Middle frontal gyrus (tissue), 1 donor: ENCODE measurements around the gene APLNR.

Source experiments
- DNase-seq: peaks from one replicate; pipeline ENCODE4 v3.0.0-alpha.2; 2015; ENCODE audit warnings: low spot score; ENCODE audit errors: extremely low spot score

APLNR gene

GRCh38 chr11:57251491-57252104, 14.5 kb upstream of the APLNR start:
- no peak for DNase-seq

GRCh38 chr11:57251037-57251436, 14.0 kb upstream of the APLNR start:
- no peak for DNase-seq

DNA sequence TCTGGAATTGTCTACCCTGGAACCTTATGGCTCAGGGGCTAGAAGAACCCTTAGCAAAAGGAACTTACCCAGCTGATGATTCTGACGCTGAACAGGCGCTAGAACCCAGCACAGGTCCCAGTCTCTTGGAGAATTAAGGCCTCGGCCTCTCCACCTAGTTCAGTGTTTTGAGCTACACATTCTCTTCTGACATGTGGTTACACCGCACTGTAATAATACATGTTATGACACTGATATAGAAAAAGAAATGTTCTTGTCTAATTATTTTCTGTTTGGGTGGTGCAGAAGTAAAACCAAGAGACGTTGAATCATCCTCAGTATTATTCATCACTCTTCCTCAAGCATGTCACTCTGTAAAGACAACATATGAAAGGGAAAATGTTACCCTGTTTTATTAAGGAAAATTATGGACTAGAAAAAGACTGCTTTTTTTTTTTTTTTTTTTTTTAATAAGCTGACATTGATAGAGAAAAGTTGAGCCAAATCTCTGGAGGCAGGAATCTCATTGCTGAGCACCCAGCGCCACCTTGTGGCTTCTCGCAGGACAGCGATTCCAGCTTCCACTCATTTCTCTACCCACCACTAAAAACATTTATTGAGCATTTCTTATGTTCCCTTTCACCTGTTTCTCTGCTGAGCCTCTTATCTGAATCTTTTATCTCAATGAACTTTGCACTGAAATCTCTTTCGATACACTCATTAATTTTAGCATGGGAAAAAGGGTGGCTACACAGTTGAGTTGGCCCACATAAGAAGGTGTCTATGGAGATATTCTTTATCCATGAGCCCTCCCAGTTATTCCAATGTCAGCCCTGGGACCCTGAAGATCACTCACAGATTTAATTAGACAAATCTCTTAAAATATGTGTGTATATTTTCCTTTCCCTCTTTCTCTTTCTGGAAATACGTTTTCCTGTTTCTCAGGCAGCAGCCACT, 12.6 kb upstream of the APLNR start:
- peak; percentile 50 for DNase-seq

DNA sequence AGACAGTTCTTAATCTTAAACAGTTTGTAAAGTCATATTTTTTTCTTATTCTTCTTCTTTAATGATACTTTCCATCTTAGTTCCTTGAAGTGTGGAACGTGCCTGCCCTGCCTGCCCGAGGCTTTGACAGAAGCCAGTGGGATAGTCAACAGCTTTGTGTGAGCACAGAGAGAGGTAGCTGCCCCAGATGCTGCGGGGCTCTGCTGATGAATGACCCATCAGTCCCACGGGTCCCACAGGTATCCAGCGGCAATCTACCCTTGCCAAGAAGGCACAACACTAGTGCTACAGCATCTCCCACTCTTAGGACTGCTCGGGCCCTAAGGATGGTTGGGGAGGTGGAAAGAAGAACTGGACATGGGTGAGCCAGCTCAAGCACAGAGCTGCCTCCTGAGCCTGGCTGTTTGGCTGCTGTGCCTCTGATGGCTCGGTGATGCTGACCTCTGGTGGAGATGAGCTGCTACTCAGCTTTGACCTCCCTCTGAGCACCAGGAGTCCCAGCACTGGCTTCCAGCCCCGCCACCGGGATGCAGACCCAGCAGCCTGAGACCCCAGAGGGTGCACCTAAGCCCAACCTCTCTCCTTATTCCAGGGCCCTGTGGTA, 11.8 kb upstream of the APLNR start:
- DNase-seq = peak; percentile 28

- no peak for DNase-seq
These were observed 7.9 kb upstream of the APLNR start for GRCh38 chr11:57244911-57245310.

GRCh38 chr11:57241353-57241972, 4.4 kb upstream of the APLNR start:
- no peak for DNase-seq

DNA sequence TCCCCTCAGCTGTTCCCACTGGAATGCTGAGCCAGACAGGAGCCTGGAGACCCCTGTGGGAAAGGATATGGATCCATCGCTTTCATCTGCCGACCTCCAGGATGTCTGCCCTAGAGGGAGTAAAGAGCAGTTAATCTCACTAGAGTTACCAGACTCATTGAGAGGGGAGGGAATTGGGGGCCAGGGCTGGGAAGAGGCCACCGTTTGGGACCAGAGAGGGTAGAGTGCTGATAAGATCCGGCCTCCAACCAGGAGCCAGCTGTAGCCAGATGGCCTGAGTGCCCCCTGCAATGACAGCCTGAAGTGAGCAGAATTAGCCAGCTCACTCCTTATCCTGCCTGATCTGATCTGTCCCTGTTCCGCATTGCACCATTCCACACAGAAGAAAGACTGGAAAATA, 3.7 kb upstream of the APLNR start:
- DNase-seq = no peak

- no peak for DNase-seq
These were observed 3.0 kb upstream of the APLNR start for GRCh38 chr11:57240007-57240406.

GRCh38 chr11:57239348-57239747, 2.3 kb upstream of the APLNR start:
- DNase-seq = no peak

DNA sequence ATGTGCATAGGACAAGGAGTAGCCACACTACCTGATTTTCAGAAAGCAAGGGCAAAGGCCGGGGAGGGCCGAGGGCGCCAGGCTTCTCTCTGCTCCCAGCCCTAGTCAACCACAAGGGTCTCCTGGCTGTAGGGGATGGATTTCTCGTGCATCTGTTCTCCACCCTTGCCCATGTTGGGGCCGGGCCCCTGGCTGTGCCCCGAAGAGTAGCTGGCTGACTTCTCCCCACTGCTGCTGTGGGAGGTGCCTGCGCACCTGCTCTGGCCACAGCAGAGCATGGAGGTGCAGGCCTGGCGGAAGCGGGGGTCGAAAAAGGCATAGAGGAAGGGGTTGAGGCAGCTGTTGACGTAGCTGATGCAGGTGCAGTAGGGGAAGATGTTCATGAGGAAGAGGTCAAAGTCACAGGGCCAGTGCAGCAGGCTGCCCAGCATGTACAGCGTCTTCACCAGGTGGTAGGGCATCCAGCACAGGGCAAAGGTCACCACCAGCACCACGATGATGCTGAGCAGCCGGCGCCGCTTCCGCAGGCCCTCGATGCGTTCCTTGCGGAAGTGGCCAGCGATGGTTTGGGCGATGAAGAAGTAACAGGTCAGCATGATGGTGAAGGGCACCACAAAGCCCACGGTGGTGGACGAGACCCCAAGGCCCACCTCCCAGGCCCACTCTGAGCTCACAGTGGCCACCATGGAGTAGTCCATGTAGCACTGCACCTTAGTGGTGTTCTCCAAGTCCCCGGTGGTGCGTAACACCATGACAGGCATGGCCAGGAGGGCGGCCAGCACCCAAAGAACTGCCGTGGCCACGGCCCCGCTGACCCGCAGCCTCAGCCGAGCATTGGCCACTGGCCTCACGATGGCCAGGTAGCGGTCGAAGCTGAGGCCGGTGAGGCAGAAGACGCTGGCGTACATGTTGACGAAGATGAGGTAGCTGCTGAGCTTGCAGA, 1.0 kb downstream of the APLNR start:
- no peak for DNase-seq

DNA sequence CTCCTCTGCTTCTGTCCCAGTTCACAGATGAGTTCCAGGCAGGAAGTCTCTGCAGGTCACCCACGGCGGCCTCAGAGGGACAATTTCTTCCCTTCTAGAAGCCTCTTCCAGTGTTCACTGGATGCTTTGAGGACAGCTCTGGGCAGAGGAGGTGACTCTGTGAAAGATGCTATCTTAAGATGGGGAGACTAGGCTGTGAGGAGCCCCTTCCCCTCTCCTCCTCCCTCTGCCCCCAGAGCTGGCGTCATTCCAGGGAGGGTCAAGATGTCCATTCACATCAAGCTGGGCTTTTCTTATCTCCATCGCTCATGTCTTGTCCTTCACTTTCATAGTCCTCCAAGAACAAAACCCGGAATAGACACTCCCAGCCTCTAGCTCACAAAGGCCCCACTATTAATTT, 3.3 kb downstream of the APLNR start:
- no peak for DNase-seq

- DNase-seq = no peak
These were observed 5.4 kb downstream of the APLNR start for GRCh38 chr11:57231539-57232253.

GRCh38 chr11:57230791-57231538, 6.1 kb downstream of the APLNR start:
- DNase-seq = no peak

DNA sequence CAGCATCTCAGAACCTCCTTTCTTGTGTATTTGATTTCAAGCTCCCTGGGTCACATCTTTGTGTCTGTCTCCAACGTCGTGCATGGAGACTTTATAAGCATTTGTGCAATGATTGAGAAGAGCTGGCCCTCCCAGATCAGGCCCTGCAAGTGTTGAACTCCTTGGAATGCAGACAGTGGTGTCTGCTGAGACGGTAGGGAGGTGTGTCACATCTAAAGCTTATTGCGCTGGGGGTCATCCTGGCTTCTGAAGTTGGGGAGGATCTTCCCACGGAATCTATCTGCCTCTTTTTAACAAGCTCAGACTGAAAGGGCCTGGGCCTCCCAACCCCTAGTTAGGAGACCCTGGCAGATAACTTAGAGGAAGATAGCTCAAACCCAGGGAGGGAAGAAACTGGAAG, 6.7 kb downstream of the APLNR start:
- DNase-seq = no peak

DNA sequence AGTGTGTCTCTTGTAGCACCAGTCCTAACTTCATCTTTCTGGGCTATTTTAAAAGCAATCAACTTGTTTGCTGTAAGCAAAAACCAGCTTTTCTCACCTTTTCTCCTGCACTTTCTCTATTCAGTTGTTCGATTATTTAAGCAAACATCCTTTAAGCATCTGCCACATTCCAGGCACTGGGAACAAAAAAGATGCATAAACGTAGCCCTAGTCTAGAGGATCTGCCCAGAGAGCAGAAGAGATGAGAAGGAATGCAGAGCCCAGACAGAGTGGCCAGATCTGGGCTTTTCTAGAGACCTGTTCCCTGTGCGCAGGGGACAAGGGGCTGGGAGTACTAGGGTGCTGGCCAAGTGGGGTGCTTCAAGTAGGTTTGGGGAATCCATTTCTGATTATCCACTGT, 8.4 kb downstream of the APLNR start:
- DNase-seq = no peak

DNA sequence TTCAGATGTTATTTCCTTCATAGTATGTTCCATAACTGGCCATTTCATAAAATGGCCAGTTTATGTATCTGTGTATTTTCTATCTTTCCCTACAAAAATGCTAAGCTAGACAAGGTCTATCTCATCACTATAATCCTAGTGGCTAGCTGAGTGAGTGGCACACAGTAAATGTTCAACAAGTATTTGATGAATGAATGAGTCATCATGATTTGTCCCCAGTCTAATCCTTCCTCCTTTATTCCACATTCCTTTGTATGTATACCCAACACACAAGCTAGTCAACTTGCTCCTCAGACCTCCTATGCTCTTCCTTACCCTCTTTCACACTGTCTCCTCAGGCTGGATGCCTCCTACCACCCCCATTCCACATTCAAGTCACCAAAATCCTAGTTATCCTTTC, 12.5 kb downstream of the APLNR start:
- DNase-seq = no peak

DNA sequence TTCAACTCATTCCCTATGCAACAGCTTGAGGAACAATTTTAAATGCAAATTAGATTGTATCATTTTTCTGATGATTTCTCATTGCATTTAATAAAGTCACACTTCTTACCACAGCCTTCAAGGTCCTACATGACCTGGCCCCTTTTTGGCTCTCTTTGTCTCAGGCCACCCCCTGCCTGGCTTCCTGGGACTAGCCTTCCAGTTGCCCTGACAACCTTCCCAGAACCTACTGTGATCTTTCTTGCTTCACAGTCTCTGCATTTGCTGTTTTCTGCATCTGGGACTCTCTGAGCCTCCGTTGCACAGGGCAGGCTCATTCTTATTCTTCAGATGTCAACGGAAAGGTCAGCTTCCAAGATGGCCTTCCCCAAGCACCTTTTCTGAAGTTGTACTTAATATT, 12.9 kb downstream of the APLNR start:
- DNase-seq = no peak

DNA sequence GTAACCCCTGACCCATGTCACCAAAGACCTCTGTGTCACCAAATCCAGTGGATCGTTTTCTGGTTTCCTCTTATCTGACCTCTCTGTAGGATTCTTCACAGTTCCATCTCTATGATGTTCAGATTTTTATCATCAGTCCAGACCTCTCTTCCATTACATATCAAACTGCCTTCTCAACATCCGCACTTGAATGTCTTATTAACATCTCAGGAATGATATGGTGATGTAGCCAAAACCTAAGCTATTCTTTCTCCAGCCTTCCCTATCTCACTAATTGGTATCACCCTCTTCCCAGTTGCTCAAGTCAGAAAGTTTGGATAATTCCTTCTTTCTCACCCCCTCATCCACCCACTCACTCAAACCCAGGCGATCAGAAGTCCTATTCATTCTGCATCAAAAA, 13.4 kb downstream of the APLNR start:
- no peak for DNase-seq

DNA sequence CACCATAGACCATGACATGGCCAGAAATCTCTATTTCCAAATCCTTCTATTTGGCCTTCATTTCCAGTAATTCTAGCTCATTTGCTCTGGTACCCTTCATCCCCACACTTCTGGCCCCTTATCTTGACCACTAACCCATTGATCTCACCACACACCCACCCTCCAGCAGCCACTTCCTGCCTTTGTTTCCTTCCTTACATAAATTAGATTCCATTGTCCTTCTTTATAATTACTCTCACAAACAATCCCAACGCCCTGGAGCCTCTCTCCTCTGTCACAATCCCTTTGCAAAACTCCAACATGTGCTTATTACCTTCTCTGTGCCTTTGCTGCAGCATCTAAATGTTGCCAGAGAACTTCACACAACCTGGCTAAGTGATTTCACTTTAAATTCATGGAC, 14.8 kb downstream of the APLNR start:
- DNase-seq = no peak
